ENCODE measurements around the gene TTC38.
"Not testable (repeated sequence)": the region's sequence is repeated elsewhere in the genome, so short reads cannot be mapped to it uniquely, and the experiment has no call there.

TTC38 gene

GRCh38 chr22:46312056-46312455 is 44.2 kb downstream of the TTC38 start:
- no peaks in the 10 kb centered on the region for H3K27me3 Mint-ChIP-seq (ENCODE audit: low read depth)
- H3K9me3 Mint-ChIP-seq, result no peaks in the 10 kb centered on the region
- no peaks in the 10 kb centered on the region for H3K4me1 Mint-ChIP-seq
- no peak overlapping the region for H3K4me3 Mint-ChIP-seq
- no peak overlapping the region for H3K27ac Mint-ChIP-seq
- peaks cover 37% of the 10 kb centered on the region for H3K36me3 Mint-ChIP-seq (ENCODE audit: low read depth)
- no peak for TF ChIP-seq CTCF (IDR thresholded peaks at IDR 0.05; ENCODE audit: unreplicated experiment in 3 of 3)

GRCh38 chr22:46312848-46313247 is 45.0 kb downstream of the TTC38 start:
- H3K27me3 Mint-ChIP-seq (ENCODE audit: low read depth); H3K27ac Mint-ChIP-seq; H3K4me1 Mint-ChIP-seq; H3K4me3 Mint-ChIP-seq; H3K9me3 Mint-ChIP-seq: not testable (repeated sequence)
- H3K36me3 Mint-ChIP-seq (ENCODE audit: low read depth), result peaks cover 43% of the 10 kb centered on the region

DNA sequence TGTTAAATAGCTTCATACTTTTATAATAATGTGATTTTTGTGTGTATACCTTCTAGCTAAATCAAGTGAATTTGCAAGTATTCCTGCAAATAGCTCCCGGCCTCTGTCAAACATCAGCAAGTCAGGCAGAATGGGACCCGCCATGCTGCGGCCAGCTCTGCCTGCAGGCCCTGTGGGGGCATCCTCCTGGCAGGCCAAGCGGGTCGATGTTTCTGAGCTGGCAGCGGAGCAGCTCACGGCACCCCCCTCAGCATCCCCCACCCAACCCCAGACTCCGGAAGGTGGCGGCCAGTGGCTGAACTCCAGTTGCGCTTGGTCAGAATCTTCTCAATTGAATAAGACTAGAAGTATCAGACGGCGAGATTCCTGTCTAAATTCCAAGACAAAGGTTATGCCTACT is 48.2 kb downstream of the TTC38 start:
- no peaks in the 10 kb centered on the region for H3K9me3 Mint-ChIP-seq
- H3K4me3 Mint-ChIP-seq, result no peak overlapping the region
- H3K36me3 Mint-ChIP-seq (ENCODE audit: low read depth), result peaks cover 43% of the 10 kb centered on the region
- H3K27ac Mint-ChIP-seq, result no peak overlapping the region
- H3K4me1 Mint-ChIP-seq, result no peaks in the 10 kb centered on the region
- TF ChIP-seq CTCF (IDR thresholded peaks at IDR 0.05; ENCODE audit: unreplicated experiment in 3 of 3), result no peak
- H3K27me3 Mint-ChIP-seq (ENCODE audit: low read depth), result no peaks in the 10 kb centered on the region

- Mint-ChIP-seq H3K36me3 (ENCODE audit: low read depth) (peaks cover 44% of the 10 kb centered on the region), H3K9me3 (no peaks in the 10 kb centered on the region), H3K4me3 (no peak overlapping the region), H3K27me3 (ENCODE audit: low read depth) (no peaks in the 10 kb centered on the region), H3K4me1 (no peaks in the 10 kb centered on the region), H3K27ac (no peak overlapping the region)
- TF ChIP-seq CTCF (IDR thresholded peaks at IDR 0.05; ENCODE audit: unreplicated experiment in 3 of 3), result no peak
Observed at GRCh38 chr22:46317646-46318045, 49.8 kb downstream of the TTC38 start.

- TF ChIP-seq CTCF (IDR thresholded peaks at IDR 0.05; ENCODE audit: unreplicated experiment in 3 of 3), result no peak
- H3K4me3 Mint-ChIP-seq, result no peak overlapping the region
Observed at GRCh38 chr22:46318576-46318975, 50.8 kb downstream of the TTC38 start.

GRCh38 chr22:46319319-46319718 is 51.5 kb downstream of the TTC38 start:
- no peaks in the 10 kb centered on the region for H3K27me3 Mint-ChIP-seq (ENCODE audit: low read depth)
- peaks cover 51% of the 10 kb centered on the region for H3K36me3 Mint-ChIP-seq (ENCODE audit: low read depth)
- no peak overlapping the region for H3K4me3 Mint-ChIP-seq
- no peak for TF ChIP-seq CTCF (IDR thresholded peaks at IDR 0.05; ENCODE audit: unreplicated experiment in 3 of 3)
- no peaks in the 10 kb centered on the region for H3K4me1 Mint-ChIP-seq
- H3K27ac Mint-ChIP-seq, result peak overlapping the region in 1 of 3 experiments; percentile 3
- H3K9me3 Mint-ChIP-seq, result no peaks in the 10 kb centered on the region

More at GRCh38 chr22:46318576-46318975, 50.8 kb downstream of the TTC38 start:
- Mint-ChIP-seq H3K4me1 (no peaks in the 10 kb centered on the region), H3K27ac (no peak overlapping the region), H3K36me3 (ENCODE audit: low read depth) (peaks cover 51% of the 10 kb centered on the region), H3K9me3 (no peaks in the 10 kb centered on the region), H3K27me3 (ENCODE audit: low read depth) (no peaks in the 10 kb centered on the region)
